DOHH2 (cell line): ENCODE data around the gene TOMM40L.

Experiments
- EZH2phosphoT487 ChIP-seq: fragments of 200-600 bp; sonication (generic); IDR thresholded peaks from 2 replicates; pipeline ENCODE4 v1.6.1; 2017; ENCODE audit warnings: borderline replicate concordance, mild to moderate bottlenecking, antibody characterized with exemption, low read length, moderate library complexity, mixed read lengths
- TF ChIP-seq, protein P1 (sequence below): fragments of 200-600 bp; sonication (generic); IDR thresholded peaks from one replicate; pipeline ENCODE4 v1.5.1; 2014; ENCODE audit warnings: antibody characterized with exemption, mild to moderate bottlenecking, low read depth, low read length; ENCODE audit not compliant: poor library complexity, severe bottlenecking

DNA sequence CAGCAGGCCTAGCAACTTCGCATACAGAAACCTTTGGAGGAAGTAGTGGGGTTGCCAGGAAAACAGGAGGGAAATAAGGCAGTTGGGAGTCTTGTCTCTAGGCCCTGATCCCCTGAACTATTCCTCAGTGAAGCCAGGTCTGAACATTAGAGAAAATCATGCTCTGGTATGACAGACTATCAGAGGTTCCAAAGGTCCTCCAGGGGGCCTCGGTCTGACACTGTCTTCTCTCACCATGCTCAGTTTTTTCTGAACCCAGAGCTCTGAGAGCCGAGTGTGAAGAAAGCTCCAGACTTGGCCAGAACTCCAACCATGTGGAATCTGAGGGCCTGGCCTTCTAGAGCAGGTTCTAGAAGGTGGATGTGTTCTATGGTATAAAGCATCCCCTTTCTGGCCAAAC is 4.0 kb downstream of the TOMM40L start:
- TF ChIP-seq, protein P1, sequence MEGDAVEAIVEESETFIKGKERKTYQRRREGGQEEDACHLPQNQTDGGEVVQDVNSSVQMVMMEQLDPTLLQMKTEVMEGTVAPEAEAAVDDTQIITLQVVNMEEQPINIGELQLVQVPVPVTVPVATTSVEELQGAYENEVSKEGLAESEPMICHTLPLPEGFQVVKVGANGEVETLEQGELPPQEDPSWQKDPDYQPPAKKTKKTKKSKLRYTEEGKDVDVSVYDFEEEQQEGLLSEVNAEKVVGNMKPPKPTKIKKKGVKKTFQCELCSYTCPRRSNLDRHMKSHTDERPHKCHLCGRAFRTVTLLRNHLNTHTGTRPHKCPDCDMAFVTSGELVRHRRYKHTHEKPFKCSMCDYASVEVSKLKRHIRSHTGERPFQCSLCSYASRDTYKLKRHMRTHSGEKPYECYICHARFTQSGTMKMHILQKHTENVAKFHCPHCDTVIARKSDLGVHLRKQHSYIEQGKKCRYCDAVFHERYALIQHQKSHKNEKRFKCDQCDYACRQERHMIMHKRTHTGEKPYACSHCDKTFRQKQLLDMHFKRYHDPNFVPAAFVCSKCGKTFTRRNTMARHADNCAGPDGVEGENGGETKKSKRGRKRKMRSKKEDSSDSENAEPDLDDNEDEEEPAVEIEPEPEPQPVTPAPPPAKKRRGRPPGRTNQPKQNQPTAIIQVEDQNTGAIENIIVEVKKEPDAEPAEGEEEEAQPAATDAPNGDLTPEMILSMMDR = no peak
- TF ChIP-seq EZH2phosphoT487 = no peak
